Right lobe of liver (tissue), 4 donors: ENCODE data around the gene LHX8.

Experiments
- CTCF ChIP-seq, 4 donors: fragments of 200-600 bp in 3 of 4; fragments of 450-650 bp in 1 of 4; IDR thresholded peaks; one replicate each; pipeline versions ENCODE4 v1.5.1 to v1.8.0; 2016 to 2022; ENCODE audit warnings: antibody characterized with exemption in 4 of 4, mild to moderate bottlenecking in 2 of 4
- POLR2A ChIP-seq: fragments of 450-650 bp; IDR thresholded peaks from one replicate; pipeline ENCODE4 v1.6.1; 2017; ENCODE audit warnings: antibody characterized with exemption, mild to moderate bottlenecking
- donor health status: DM: no; HTN: no; CAD: no.
- donor health status: DM: no; HTN: no; CAD: no.
- donor health status: DM: no; HTN: yes; CAD: no.

DNA sequence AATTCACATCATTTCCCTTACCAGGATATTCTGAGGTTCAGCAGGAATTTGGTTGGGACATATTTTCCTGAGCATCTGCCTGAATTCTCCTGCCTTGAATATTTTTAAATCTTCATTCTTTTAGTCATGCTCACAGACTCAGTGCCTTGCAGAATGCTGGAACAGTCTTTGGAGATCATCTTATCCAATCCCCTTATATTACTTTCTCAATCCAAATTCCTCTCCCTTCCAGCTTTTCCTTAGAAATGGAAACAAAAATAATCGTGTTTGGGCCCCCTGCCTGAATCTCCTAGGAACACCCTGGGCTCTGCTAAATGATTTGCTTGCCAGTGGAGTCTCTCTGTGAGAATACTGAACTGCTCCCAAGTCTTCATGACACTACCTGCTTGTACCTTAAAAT, 38.4 kb downstream of the LHX8 start:
- TF ChIP-seq CTCF (IDR thresholded peaks at IDR 0.05) (no peak), POLR2A (no peak)
